ENCODE measurements around the gene MYO1E.
"Not testable (repeated sequence)": the region's sequence is repeated elsewhere in the genome, so short reads cannot be mapped to it uniquely, and the experiment has no call there.

MYO1E gene

GRCh38 chr15:59157840-59158700 is 214.6 kb downstream of the MYO1E start:
- DNase-seq = no peak

GRCh38 chr15:59157396-59157795 is 215.3 kb downstream of the MYO1E start:
- DNase-seq = no peak

- DNase-seq = no peak
Observed at GRCh38 chr15:59155431-59155830, 217.2 kb downstream of the MYO1E start.

GRCh38 chr15:59154243-59154642 is 218.4 kb downstream of the MYO1E start:
- no peak for DNase-seq

- no peak for DNase-seq
Observed at GRCh38 chr15:59153466-59153865, 219.2 kb downstream of the MYO1E start.

- DNase-seq = no peak
Observed at GRCh38 chr15:59152694-59153450, 219.8 kb downstream of the MYO1E start.

- DNase-seq = no peak
Observed at GRCh38 chr15:59150185-59150584, 222.5 kb downstream of the MYO1E start.

GRCh38 chr15:59148153-59148833 is 224.4 kb downstream of the MYO1E start:
- DNase-seq = no peak

GRCh38 chr15:59147666-59148065 is 225.0 kb downstream of the MYO1E start:
- no peak for DNase-seq

GRCh38 chr15:59144594-59144993 is 228.1 kb downstream of the MYO1E start:
- not testable (repeated sequence) for DNase-seq

GRCh38 chr15:59143281-59143680 is 229.4 kb downstream of the MYO1E start:
- DNase-seq = no peak

GRCh38 chr15:59140422-59141226 is 232.0 kb downstream of the MYO1E start:
- DNase-seq = no peak

- DNase-seq = no peak
Observed at GRCh38 chr15:59138243-59138642, 234.4 kb downstream of the MYO1E start.

- DNase-seq = no peak
Observed at GRCh38 chr15:59137566-59137965, 235.1 kb downstream of the MYO1E start.

- DNase-seq = no peak
Observed at GRCh38 chr15:59133929-59134427, 238.7 kb downstream of the MYO1E start.

- DNase-seq = no peak
Observed at GRCh38 chr15:59131969-59132562, 240.6 kb downstream of the MYO1E start.

GRCh38 chr15:59131456-59131855 is 241.2 kb downstream of the MYO1E start:
- no peak for DNase-seq

- DNase-seq = not testable (repeated sequence)
Observed at GRCh38 chr15:59127255-59127654, 245.4 kb downstream of the MYO1E start.

- DNase-seq = not testable (repeated sequence)
Observed at GRCh38 chr15:59125683-59126082, 247.0 kb downstream of the MYO1E start.

GRCh38 chr15:59124261-59124660 is 248.4 kb downstream of the MYO1E start:
- no peak for DNase-seq

- no peak for DNase-seq
Observed at GRCh38 chr15:59120937-59121336, 251.7 kb downstream of the MYO1E start.

GRCh38 chr15:59119625-59120024 is 253.0 kb downstream of the MYO1E start:
- DNase-seq = no peak
